ENCODE results near the gene INSC. TPM values are rescaled to one million over a fixed set of nuclear protein-coding genes. Genes with fewer than 3 reads are reported as not detected.
A peak's percentile ranks its signal among the peaks of the same experiment; 100 is the strongest.

Gene INSC
- total and polyA plus RNA-seq, 2 of the 4 experiments (the other 2 are of a cell fraction), result 0.53 to 1.4 TPM

- H3K27me3 ChIP-seq (ENCODE audit: control insufficient read depth, insufficient read depth, low read length), result no peaks in the 10 kb centered on the region; the same call in 1 of the 2 replicates
- WGBS, 2 experiments (ENCODE audit: extremely low coverage in 2 of 2, insufficient read length in 1 of 2), result no CpG with 5 or more reads among the region's 2 CpGs
- H2AK9ac ChIP-seq (replicated peaks; ENCODE audit: low read depth, low read length, poor library complexity), result no peak overlapping the region
- H4K8ac ChIP-seq (ENCODE audit: low read depth in 2 of 2, low read length in 2 of 2), result no peak overlapping the region
- H2BK120ac ChIP-seq (ENCODE audit: low read depth, low read length), result no peak overlapping the region
- H3K56ac ChIP-seq (ENCODE audit: extremely low read depth, insufficient read depth, low read length), result no peak overlapping the region
- dilution Hi-C loops (cut with HindIII; ENCODE audit: low sequenced_read_pairs, unreplicated experiment), result no loop called here
- H3K9me1 ChIP-seq (ENCODE audit: insufficient read depth, low read length), result peaks cover 3% of the 10 kb centered on the region; the same call in 1 of the 2 replicates
- H2AFZ ChIP-seq (replicated peaks; ENCODE audit: low read length, poor library complexity), result no peak overlapping the region
- no peak overlapping the region for H3K4me3 ChIP-seq (ENCODE audit: insufficient read depth, low read depth, low read length)
- intact Hi-C loops (cut with micrococcal nuclease), result no loop called here
- no peak overlapping the region for H4K5ac ChIP-seq (ENCODE audit: low read depth, low read length)
- in situ Hi-C loops (cut with MboI; ENCODE audit: low sequenced_read_pairs), result no loop called here
- no peaks in the 10 kb centered on the region for H3K36me3 ChIP-seq (ENCODE audit: control insufficient read depth, insufficient read depth, low read length)
- no peak overlapping the region for H3K27ac ChIP-seq (ENCODE audit: insufficient read depth, low read length)
- no peak overlapping the region for H3K9ac ChIP-seq (ENCODE audit: low read depth, low read length)
- no peak overlapping the region for H2BK5ac ChIP-seq (ENCODE audit: low read depth, low read length, poor library complexity, severe bottlenecking)
- H2AK5ac ChIP-seq (ENCODE audit: low read depth, low read length), result no peak overlapping the region
- H4K91ac ChIP-seq (ENCODE audit: insufficient read depth, low read depth, low read length), result no peak overlapping the region
- no peaks in the 10 kb centered on the region for H4K20me1 ChIP-seq (ENCODE audit: insufficient read depth, low read length)
- H3K23ac ChIP-seq (ENCODE audit: low read depth, low read length), result no peak overlapping the region
- no peak overlapping the region for H2BK20ac ChIP-seq (ENCODE audit: low read depth, low read length)
- no peaks in the 10 kb centered on the region; the same call in 1 of the 2 replicates for H3K4me1 ChIP-seq (ENCODE audit: control insufficient read depth, insufficient read depth, low read length)
- no peak overlapping the region for H3K14ac ChIP-seq (replicated peaks; ENCODE audit: low read depth, low read length)
- H3K4me2 ChIP-seq (ENCODE audit: low read depth, low read length), result no peak overlapping the region
- peak; percentile 51; the same call in 1 of the 2 replicates for ATAC-seq (ENCODE audit: low read depth)
- TF ChIP-seq NFE2L2 (IDR thresholded peaks at IDR 0.05; ENCODE audit: low read depth, low read length) (no peak), SMC3 (IDR thresholded peaks at IDR 0.05; ENCODE audit: low read depth, low read length) (no peak), USF2 (IDR thresholded peaks at IDR 0.05; ENCODE audit: low read depth, low read length) (no peak), RFX5 (IDR thresholded peaks at IDR 0.05; ENCODE audit: low read depth, low read length) (no peak), BHLHE40 (IDR thresholded peaks at IDR 0.05; ENCODE audit: low read depth, low read length) (no peak), CEBPB (IDR thresholded peaks at IDR 0.05; ENCODE audit: low read depth, low read length) (no peak), CTCF (conservative IDR thresholded peaks at IDR 0.05; ENCODE audit: low read depth, low read length) (no peak), MAFK (IDR thresholded peaks at IDR 0.05; ENCODE audit: low read depth, low read length) (no peak)
- H3K79me1 ChIP-seq (ENCODE audit: low read depth in 1 of 2, low read length in 2 of 2), result no peaks in the 10 kb centered on the region
- H2BK15ac ChIP-seq (ENCODE audit: low read depth, low read length), result no peak overlapping the region
- POLR2A ChIA-PET (ENCODE audit: unreplicated experiment), result no interaction called here
- H3K9me3 ChIP-seq (ENCODE audit: control insufficient read depth, insufficient read depth, low read length), result no peaks in the 10 kb centered on the region
- no peak overlapping the region for H3K4ac ChIP-seq (ENCODE audit: low read depth, low read length)
- H3K18ac ChIP-seq (ENCODE audit: low read depth, low read length), result no peak overlapping the region
- peak; percentile 16 for DNase-seq
- CTCF ChIA-PET, result no interaction called here
- no TSS peak for BruUV-seq (replicated peaks)
Measured at GRCh38 chr11:15229069-15229468, 114.3 kb downstream of the INSC start.
